ENCODE results near the gene UNK. TPM values are rescaled to one million over a fixed set of nuclear protein-coding genes. Genes with fewer than 3 reads are reported as not detected.

UNK gene
- total and polyA plus RNA-seq, 2 of the 13 experiments (the other 11 are each of a cell fraction or from before 2014, with no cell fraction given), result 31.6 to 33.0 TPM

- TF ChIP-seq CTCF (CRISPR knock-in tag; IDR thresholded peaks at IDR 0.05) (peak; percentile 1; the same call in 1 of the 2 replicates), CREBL2 (CRISPR knock-in tag; IDR thresholded peaks at IDR 0.05; ENCODE audit: borderline replicate concordance) (peak; percentile 83; the same call in 1 of the 2 replicates), EED (CRISPR knock-in tag; IDR thresholded peaks at IDR 0.05) (peak; percentile 89), SP5 (CRISPR knock-in tag; IDR thresholded peaks at IDR 0.05; ENCODE audit: borderline replicate concordance, low read depth) (0 out of 2 replicates have a peak, but pooled peaks have one; percentile 37), ZNF724P (CRISPR knock-in tag; IDR thresholded peaks at IDR 0.05; ENCODE audit: borderline replicate concordance) (peak; percentile 87; the same call in 1 of the 2 replicates), ZBTB46 (CRISPR knock-in tag; IDR thresholded peaks at IDR 0.05; ENCODE audit: borderline replicate concordance) (no peak), KMT2A (CRISPR knock-in tag; IDR thresholded peaks at IDR 0.05) (peak; percentile 82), NR2F2 (IDR thresholded peaks at IDR 0.05; ENCODE audit: borderline replicate concordance, low read depth) (no peak), NCOR1 (IDR thresholded peaks at IDR 0.05; ENCODE audit: borderline replicate concordance, low read length) (0 out of 2 replicates have a peak, but pooled peaks have one; percentile 50), MTA3 (CRISPR knock-in tag; IDR thresholded peaks at IDR 0.05) (0 out of 2 replicates have a peak, but pooled peaks have one; percentile 78), ZNF580 (CRISPR knock-in tag; IDR thresholded peaks at IDR 0.05; ENCODE audit: borderline replicate concordance, low read depth) (peak; percentile 94), ATF6 (CRISPR knock-in tag; conservative IDR thresholded peaks at IDR 0.05) (0 out of 2 replicates have a peak, but pooled peaks have one; percentile 44), KDM5A (IDR thresholded peaks at IDR 0.05; ENCODE audit: borderline replicate concordance, low read length) (no peak; the same call in 1 of the 2 replicates), ZNF451 (CRISPR knock-in tag; IDR thresholded peaks at IDR 0.05) (no peak), ZNF616 (CRISPR knock-in tag; IDR thresholded peaks at IDR 0.05; ENCODE audit: low read depth) (no peak; the same call in 1 of the 2 replicates), ZNF414 (CRISPR knock-in tag; IDR thresholded peaks at IDR 0.05) (peak; percentile 44; the same call in 1 of the 2 replicates), SP140L (CRISPR knock-in tag; IDR thresholded peaks at IDR 0.05; ENCODE audit: borderline replicate concordance) (0 out of 2 replicates have a peak, but pooled peaks have one; percentile 8), KDM2A (CRISPR knock-in tag; IDR thresholded peaks at IDR 0.05; ENCODE audit: borderline replicate concordance, low read depth) (peak; percentile 74)
Measured at GRCh38 chr17:75785016-75785890, 647 bp downstream of the UNK start (continued).

Data from HepG2 (cell line).